ENCODE results near the gene MGAT5B.

- TF ChIP-seq EZH2phosphoT487 (IDR thresholded peaks at IDR 0.05; ENCODE audit: borderline replicate concordance, low read length), result no peak
- TF ChIP-seq, protein P1, sequence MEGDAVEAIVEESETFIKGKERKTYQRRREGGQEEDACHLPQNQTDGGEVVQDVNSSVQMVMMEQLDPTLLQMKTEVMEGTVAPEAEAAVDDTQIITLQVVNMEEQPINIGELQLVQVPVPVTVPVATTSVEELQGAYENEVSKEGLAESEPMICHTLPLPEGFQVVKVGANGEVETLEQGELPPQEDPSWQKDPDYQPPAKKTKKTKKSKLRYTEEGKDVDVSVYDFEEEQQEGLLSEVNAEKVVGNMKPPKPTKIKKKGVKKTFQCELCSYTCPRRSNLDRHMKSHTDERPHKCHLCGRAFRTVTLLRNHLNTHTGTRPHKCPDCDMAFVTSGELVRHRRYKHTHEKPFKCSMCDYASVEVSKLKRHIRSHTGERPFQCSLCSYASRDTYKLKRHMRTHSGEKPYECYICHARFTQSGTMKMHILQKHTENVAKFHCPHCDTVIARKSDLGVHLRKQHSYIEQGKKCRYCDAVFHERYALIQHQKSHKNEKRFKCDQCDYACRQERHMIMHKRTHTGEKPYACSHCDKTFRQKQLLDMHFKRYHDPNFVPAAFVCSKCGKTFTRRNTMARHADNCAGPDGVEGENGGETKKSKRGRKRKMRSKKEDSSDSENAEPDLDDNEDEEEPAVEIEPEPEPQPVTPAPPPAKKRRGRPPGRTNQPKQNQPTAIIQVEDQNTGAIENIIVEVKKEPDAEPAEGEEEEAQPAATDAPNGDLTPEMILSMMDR (conservative IDR thresholded peaks at IDR 0.05; ENCODE audit: low read depth, low read length), result no peak
- TF ChIP-seq EZH2 (IDR thresholded peaks at IDR 0.05; ENCODE audit: low read length, unreplicated experiment), result no peak
Measured at GRCh38 chr17:76892329-76892728, 24.1 kb downstream of the MGAT5B start.
